AG04450 (cell line): ENCODE measurements around the gene RNF31. TPM values are rescaled to one million over a fixed set of nuclear protein-coding genes. Genes with fewer than 3 reads are reported as not detected.
A peak's percentile ranks its signal among the peaks of the same experiment; 100 is the strongest.
"Not testable (repeated sequence)": the region's sequence is repeated elsewhere in the genome, so short reads cannot be mapped to it uniquely, and the experiment has no call there.

Experiments used
- CTCF ChIA-PET: fragments of 300-600, 350-600 bp; formaldehyde crosslinking; extraction: SDS; loops from one replicate; lab custom pipeline; 2022; ENCODE audit warnings: antibody characterized with exemption, inconsistent platforms; lab: Charles Lee
- POLR2A ChIA-PET: fragments of 350-600 bp; formaldehyde crosslinking; extraction: SDS; loops from one replicate; lab custom pipeline; 2021; ENCODE audit warnings: antibody characterized with exemption, inconsistent platforms; lab: Yijun Ruan, JAX
- DNase-seq: peaks from one replicate; pipeline ENCODE4 v3.0.0-alpha.2; 2011; ENCODE audit warnings: low read depth, low spot score
- H3K27ac ChIP-seq: one replicate; pipeline ENCODE4 v1.5.1; 2012; ENCODE audit warnings: low read depth, low read length, control low read depth
- H3K27me3 ChIP-seq: one replicate; pipeline ENCODE4 v1.6.0; 2012; ENCODE audit warnings: low read length; ENCODE audit not compliant: control insufficient read depth, insufficient read depth
- H3K4me3 ChIP-seq: 2 replicates; pipeline ENCODE4 v1.5.1; 2011; ENCODE audit warnings: mild to moderate bottlenecking, low read depth, low read length, control low read depth
- H3K9me3 ChIP-seq: 2 replicates; pipeline ENCODE4 v1.5.1; 2012; ENCODE audit warnings: low read length; ENCODE audit not compliant: control insufficient read depth, insufficient read depth
- CTCF ChIP-seq: IDR thresholded peaks from 2 replicates; pipeline ENCODE4 v1.5.1; 2011; ENCODE audit warnings: low read depth, low read length, control low read depth, inconsistent platforms
- polyA plus RNA-seq: library from polyadenylated mRNA; depleted of rRNA; stranded (reverse); fragments of >200 nt; gene quantifications from 2 replicates; pipeline ENCODE4 v1.2.3, GENCODE V29; 2011

Gene RNF31
- polyA plus RNA-seq, 1 experiment, result 7.4 TPM

GRCh38 chr14:24196071-24197055 lies 49.1 kb downstream of the RNF31 start:
- DNase-seq, result no peak

DNA sequence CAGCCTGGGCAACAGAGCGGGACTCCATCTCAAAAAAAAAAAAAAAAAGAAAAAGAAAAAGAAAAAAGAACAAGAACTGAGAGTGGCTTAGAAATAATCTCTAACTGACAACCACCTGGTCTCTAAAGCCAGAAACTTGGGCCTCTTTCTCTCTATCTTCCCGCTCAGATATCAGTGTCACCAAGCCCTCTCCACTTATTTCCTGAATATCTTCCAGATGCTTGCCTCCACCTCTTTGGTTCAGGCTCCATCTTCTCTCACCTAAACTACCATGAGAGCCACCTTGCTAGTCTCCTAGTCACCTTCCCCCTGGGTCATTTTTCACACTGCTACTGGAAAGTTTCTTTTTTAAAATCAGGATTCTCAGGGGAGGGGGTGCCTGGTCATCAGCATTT lies 49.8 kb downstream of the RNF31 start:
- no peak overlapping the region for H3K27ac ChIP-seq
- ChIA-PET POLR2A (interaction anchor here (0.9 kb wide), 1 partner anchor 50 kb away, joined by 4 read pairs; no protein-coding TSS in a partner anchor), CTCF (interaction anchor here (0.6 to 3.5 kb wide), 5 partner anchors 36 to 233 kb away, joined by 3 to 24 read pairs (median 4); partner anchors contain the start of gene IRF9)
- no peak for DNase-seq
- no peaks in the 10 kb centered on the region for H3K27me3 ChIP-seq
- no peak overlapping the region for H3K4me3 ChIP-seq
- H3K9me3 ChIP-seq, result peaks cover 5% of the 10 kb centered on the region
- TF ChIP-seq CTCF, result no peak

More at GRCh38 chr14:24196071-24197055, 49.1 kb downstream of the RNF31 start:
- TF ChIP-seq CTCF, result no peak
- Histone ChIP-seq H3K9me3 (peaks cover 1% of the 10 kb centered on the region), H3K4me3 (peak overlapping the region; percentile 87), H3K27ac (peak overlapping the region; percentile 94), H3K27me3 (no peaks in the 10 kb centered on the region)
- POLR2A ChIA-PET, result interaction anchor here (0.7 to 1.3 kb wide), 12 partner anchors 9 to 104 kb away, joined by 3 to 12 read pairs (median 4); partner anchors contain the start of genes CHMP4A, DCAF11, EMC9 and MDP1
- CTCF ChIA-PET, result interaction anchor here (0.6 to 3.5 kb wide), 8 partner anchors 35 to 234 kb away, joined by 3 to 24 read pairs (median 4); partner anchors contain the start of genes IRF9 and TINF2

DNA sequence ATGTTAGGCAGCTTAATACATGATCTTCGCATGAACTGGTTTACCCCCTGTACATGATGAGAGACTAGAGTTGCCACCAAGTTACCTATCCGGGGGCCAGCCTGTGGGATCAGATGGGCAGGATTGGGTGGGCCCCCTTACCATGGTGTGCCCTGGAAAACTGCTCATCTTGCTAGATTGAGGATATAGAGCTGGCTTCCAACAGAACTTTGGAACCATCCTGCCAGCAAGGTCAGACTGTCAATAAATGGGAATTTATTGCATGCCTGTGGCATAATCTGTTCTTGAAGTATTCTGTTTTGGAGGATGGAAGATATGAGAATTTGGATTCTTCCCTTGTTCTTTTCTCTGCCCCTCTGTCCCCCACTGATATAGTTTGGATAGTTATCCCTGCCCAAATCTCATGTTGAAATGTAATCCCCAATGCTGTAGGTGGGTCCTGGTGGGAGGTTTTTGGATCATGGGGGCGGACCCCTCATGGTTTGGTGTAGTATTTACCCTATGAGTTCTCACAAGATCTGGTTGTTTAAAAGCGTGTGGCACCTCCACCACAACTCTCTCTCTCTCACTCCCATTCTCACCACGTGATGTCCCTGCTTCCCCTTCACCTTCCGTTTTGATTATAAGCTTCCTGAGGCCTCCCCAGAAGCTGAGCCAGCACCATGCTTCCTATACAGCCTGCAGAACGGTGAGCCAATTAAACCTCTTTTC lies 51.7 kb downstream of the RNF31 start:
- H3K9me3 ChIP-seq, result peaks cover 5% of the 10 kb centered on the region
- no peak overlapping the region for H3K27ac ChIP-seq
- no peak overlapping the region for H3K4me3 ChIP-seq
- H3K27me3 ChIP-seq, result no peaks in the 10 kb centered on the region
- ChIA-PET POLR2A (interaction anchor here (0.5 to 1.2 kb wide), 3 partner anchors 14 to 98 kb away, joined by 6 to 11 read pairs (median 8); partner anchors contain the start of gene CHMP4A), CTCF (interaction anchor here (1.0 kb wide), 1 partner anchor 38 kb away, joined by 4 read pairs; the partner anchor contains the start of gene IRF9)
- no peak for TF ChIP-seq CTCF
- no peak for DNase-seq

- H3K4me3 ChIP-seq, CTCF ChIA-PET, DNase-seq, H3K27me3 ChIP-seq, H3K9me3 ChIP-seq, POLR2A ChIA-PET, H3K27ac ChIP-seq: not testable (repeated sequence)
Observed at GRCh38 chr14:24202538-24202937, 55.2 kb downstream of the RNF31 start.

DNA sequence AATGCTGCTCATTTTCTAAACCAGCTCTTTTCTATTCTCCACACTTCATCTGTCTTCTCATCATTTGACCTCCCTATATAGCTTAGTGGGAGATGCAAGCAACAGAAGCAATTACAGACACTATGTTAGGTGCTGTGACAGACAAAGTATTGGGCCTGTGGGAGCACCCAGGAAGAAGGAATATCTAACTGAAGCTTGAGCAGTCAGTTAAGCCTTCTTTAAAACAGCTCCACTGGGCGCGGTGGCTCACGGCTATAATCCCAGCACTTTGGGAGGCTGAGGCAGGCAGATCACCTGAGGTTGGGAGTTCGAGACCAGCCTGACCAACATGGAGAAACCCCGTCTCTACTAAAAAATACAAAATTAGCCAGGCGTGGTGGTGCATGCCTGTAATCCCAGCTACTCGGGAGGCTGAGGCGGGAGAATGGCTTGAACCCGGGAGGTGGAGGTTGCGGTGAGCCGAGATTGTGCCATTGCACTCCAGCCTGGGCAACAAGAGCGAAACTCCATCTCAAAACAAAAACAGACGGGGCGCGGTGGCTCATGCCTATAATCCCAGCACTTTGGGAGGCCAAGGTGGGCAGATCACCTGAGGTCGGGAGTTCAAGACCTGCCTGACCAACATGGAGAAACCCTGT lies 56.1 kb downstream of the RNF31 start:
- POLR2A ChIA-PET, H3K27me3 ChIP-seq, H3K27ac ChIP-seq, H3K9me3 ChIP-seq, DNase-seq, H3K4me3 ChIP-seq: not testable (repeated sequence)
- CTCF ChIA-PET, result interaction anchor here (0.6 to 0.9 kb wide), 2 partner anchors 10 to 68 kb away, joined by 3 read pairs; partner anchors contain the start of genes CHMP4A and RABGGTA
